Karpas-422 (cell line): ENCODE measurements around the gene GALM. TPM values are rescaled to one million over a fixed set of nuclear protein-coding genes. Genes with fewer than 3 reads are reported as not detected.

Source experiments
- DNase-seq: peaks from one replicate; pipeline ENCODE4 v3.0.0-alpha.2; 2015
- H2AFZ ChIP-seq: fragments of 200-600 bp; sonication (generic); 2 replicates; pipeline ENCODE4 v1.6.1; 2014; ENCODE audit warnings: antibody characterized with exemption, low read length, mixed read lengths
- H3K27ac ChIP-seq: fragments of 200-600 bp; sonication (generic); 2 replicates; pipeline ENCODE4 v1.5.1; 2014; ENCODE audit warnings: mild to moderate bottlenecking, low read length, moderate library complexity
- H3K27me3 ChIP-seq: fragments of 200-600 bp; sonication (generic); 2 replicates; pipeline ENCODE4 v1.6.1; 2014; ENCODE audit warnings: low read length, mixed read lengths
- H3K36me3 ChIP-seq: fragments of 200-600 bp; sonication (generic); 2 replicates; pipeline ENCODE4 v1.6.1; 2014; ENCODE audit warnings: low read length, mixed read lengths; ENCODE audit not compliant: insufficient read depth
- H3K4me1 ChIP-seq: fragments of 200-600 bp; sonication (generic); 2 replicates; pipeline ENCODE4 v1.6.1; 2014; ENCODE audit warnings: mild to moderate bottlenecking, low read length, mixed read lengths
- H3K4me2 ChIP-seq: fragments of 200-600 bp; sonication (generic); 2 replicates; pipeline ENCODE4 v1.6.1; 2014; ENCODE audit warnings: low read length, low read depth, mild to moderate bottlenecking; ENCODE audit not compliant: poor library complexity, severe bottlenecking
- H3K4me3 ChIP-seq: fragments of 200-600 bp; sonication (generic); 2 replicates; pipeline ENCODE4 v1.5.1; 2014; ENCODE audit warnings: mild to moderate bottlenecking, antibody characterized with exemption, low read length, mixed read lengths
- H3K79me2 ChIP-seq: fragments of 200-600 bp; sonication (generic); 2 replicates; pipeline ENCODE4 v1.6.1; 2014; ENCODE audit warnings: mild to moderate bottlenecking, low read length, mixed read lengths
- H3K9ac ChIP-seq: fragments of 200-600 bp; sonication (generic); 2 replicates; pipeline ENCODE4 v1.6.0; 2014; ENCODE audit warnings: low read length
- H3K9me2 ChIP-seq: fragments of 200-600 bp; sonication (generic), shearing (Covaris generic); replicated peaks from 2 replicates; pipeline ENCODE4 v1.6.0; 2014; ENCODE audit warnings: mild to moderate bottlenecking, low read length, moderate library complexity; ENCODE audit not compliant: insufficient read depth
- H3K9me3 ChIP-seq: fragments of 300-700, 200-600 bp; sonication (generic); 2 replicates; pipeline ENCODE4 v1.6.1; 2014; ENCODE audit warnings: low read length, mixed read lengths
- H4K20me1 ChIP-seq: fragments of 200-600 bp; sonication (generic); 2 replicates; pipeline ENCODE4 v1.6.1; 2014; ENCODE audit warnings: mild to moderate bottlenecking, antibody characterized with exemption, low read length, low read depth; ENCODE audit not compliant: insufficient read depth
- total RNA-seq: library from RNA; depleted of rRNA; stranded (reverse); fragments of >200 nt; shearing (Covaris generic); gene quantifications from 2 replicates; pipeline ENCODE4 v1.2.3, GENCODE V29; 2014; ENCODE audit warnings: low replicate concordance

GALM gene
- total RNA-seq, 1 experiment from 2014 or later = 11.9 TPM

DNA sequence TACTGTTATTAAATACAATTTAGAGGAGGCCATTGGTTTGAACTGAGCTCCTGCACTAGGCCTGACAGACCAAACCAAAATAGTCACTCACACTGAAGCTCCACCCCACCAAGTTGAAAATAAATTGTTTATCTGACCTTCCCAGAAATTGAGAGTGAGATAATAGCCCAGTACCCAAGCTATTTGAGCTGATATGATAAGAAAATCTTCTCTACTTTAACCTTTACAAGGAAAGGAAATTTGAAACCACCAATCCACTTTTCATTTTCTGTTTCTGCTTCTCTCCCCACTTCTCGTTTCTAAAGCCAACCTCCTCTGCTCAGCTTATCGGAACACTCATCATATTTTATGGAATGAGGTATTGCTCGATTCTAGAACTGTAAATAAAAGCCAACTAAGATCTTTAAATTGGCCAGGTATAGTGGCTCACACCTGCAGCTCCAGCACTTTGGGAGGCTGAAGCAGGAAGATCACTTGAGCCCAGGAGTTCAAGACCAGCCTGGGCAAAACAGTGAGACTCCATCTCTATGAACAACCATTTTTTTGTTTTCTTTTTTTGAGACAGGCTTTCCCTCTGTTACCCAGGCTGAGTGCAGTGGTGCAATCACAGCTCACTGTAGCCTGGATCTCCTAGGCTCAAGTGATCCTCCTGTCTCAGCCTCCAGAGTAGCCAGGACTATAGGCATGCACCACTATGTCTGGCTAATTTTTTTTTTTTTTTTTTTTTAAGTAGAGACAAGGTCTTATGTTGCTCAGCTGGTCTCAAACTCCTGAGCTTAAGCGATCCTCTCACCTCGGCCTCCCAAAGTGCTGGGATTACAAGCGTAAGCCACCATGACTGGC, 13.3 kb upstream of the GALM start:
- H3K4me1 ChIP-seq = peaks cover 13% of the 10 kb centered on the region
- H4K20me1 ChIP-seq = no peaks in the 10 kb centered on the region
- no peaks in the 10 kb centered on the region for H3K27me3 ChIP-seq
- H3K9ac ChIP-seq = no peak overlapping the region
- no peak overlapping the region for H3K4me3 ChIP-seq
- no peaks in the 10 kb centered on the region for H3K9me3 ChIP-seq
- no peaks in the 10 kb centered on the region for H3K9me2 ChIP-seq
- no peak for DNase-seq
- H2AFZ ChIP-seq = peak overlapping the region; percentile 15; the same call in 1 of the 2 replicates
- no peaks in the 10 kb centered on the region for H3K36me3 ChIP-seq
- H3K27ac ChIP-seq = no peak overlapping the region
- H3K79me2 ChIP-seq = no peaks in the 10 kb centered on the region
- no peak overlapping the region for H3K4me2 ChIP-seq

DNA sequence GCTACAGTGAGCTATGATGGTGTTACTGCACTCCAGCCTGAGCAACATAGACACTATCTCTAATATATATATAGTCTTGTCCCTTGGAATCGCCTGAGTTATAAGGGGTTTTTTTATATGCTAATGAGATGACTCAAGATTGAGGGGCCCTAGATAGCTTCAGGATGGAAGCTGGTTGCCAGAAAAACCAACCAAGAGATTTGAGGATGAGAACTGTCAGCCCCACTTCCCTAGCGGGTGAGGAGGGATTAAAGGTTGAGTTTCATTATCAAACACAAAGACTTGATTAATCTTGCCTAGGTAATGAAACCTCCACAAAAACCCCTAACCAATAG, 12.6 kb upstream of the GALM start:
- no peaks in the 10 kb centered on the region for H4K20me1 ChIP-seq
- no peak overlapping the region for H3K27ac ChIP-seq
- H3K4me1 ChIP-seq = peaks cover 13% of the 10 kb centered on the region
- no peaks in the 10 kb centered on the region for H3K9me3 ChIP-seq
- H2AFZ ChIP-seq = peak overlapping the region; percentile 54; the same call in 1 of the 2 replicates
- no peak overlapping the region for H3K4me3 ChIP-seq
- H3K36me3 ChIP-seq = no peaks in the 10 kb centered on the region
- DNase-seq = no peak
- no peak overlapping the region for H3K9ac ChIP-seq
- no peaks in the 10 kb centered on the region for H3K9me2 ChIP-seq
- H3K79me2 ChIP-seq = no peaks in the 10 kb centered on the region
- H3K27me3 ChIP-seq = no peaks in the 10 kb centered on the region
- no peak overlapping the region for H3K4me2 ChIP-seq

GRCh38 chr2:38653715-38654527, 12.0 kb upstream of the GALM start:
- no peaks in the 10 kb centered on the region for H3K9me2 ChIP-seq
- H3K9me3 ChIP-seq = no peaks in the 10 kb centered on the region
- no peaks in the 10 kb centered on the region for H3K27me3 ChIP-seq
- H3K79me2 ChIP-seq = no peaks in the 10 kb centered on the region
- no peak overlapping the region for H3K4me2 ChIP-seq
- H3K4me1 ChIP-seq = peaks cover 13% of the 10 kb centered on the region
- no peak overlapping the region for H3K4me3 ChIP-seq
- H3K9ac ChIP-seq = no peak overlapping the region
- H3K27ac ChIP-seq = no peak overlapping the region
- DNase-seq = no peak
- H2AFZ ChIP-seq = peak overlapping the region; percentile 54; the same call in 1 of the 2 replicates
- no peaks in the 10 kb centered on the region for H4K20me1 ChIP-seq
- no peaks in the 10 kb centered on the region for H3K36me3 ChIP-seq

DNA sequence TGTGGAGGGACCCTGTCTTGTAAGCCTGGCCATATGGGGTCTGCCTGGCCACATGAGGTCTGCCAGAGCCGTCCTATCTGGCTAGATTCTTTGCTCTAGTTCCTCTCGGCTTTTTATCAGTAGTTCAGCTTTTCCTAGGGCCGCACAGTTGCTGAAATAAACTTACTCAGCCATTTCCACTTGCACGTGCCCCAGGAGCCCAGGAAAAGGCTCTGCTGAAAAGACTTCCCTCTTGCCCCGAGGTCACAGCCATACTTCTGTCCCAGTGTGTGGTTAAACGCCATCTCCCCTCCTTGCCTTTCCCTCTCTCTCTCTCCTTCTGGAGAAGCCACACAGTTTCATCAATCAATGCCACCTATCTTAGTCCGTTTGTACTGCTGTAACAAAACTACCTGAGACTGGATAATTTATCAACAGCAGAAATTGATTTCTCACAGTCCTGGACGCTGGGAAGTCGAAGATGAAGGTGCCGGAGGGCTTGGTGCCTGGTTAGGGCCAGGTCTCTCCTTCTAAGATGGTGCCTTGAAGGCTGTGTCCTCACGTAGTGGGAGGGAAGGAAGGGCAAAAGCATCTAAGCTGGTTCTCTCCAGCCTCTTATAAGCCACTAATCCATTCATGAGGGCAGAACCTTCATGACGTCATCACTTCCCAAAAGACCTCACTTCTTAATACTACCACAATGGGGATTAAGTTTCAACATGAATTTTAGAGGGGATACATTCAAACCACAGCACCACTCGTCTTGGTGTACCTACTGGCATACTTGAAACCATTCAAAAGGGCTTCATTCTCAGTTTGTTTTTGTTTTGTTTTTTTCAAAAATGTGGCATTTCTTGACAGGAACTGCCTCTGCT, 11.2 kb upstream of the GALM start:
- H3K4me2 ChIP-seq = no peak overlapping the region
- H3K4me1 ChIP-seq = peaks cover 13% of the 10 kb centered on the region
- H3K36me3 ChIP-seq = no peaks in the 10 kb centered on the region
- no peak for DNase-seq
- no peak overlapping the region for H3K27ac ChIP-seq
- no peak overlapping the region for H2AFZ ChIP-seq
- H3K4me3 ChIP-seq = no peak overlapping the region
- no peaks in the 10 kb centered on the region for H4K20me1 ChIP-seq
- no peak overlapping the region for H3K9ac ChIP-seq
- H3K27me3 ChIP-seq = no peaks in the 10 kb centered on the region
- no peaks in the 10 kb centered on the region for H3K9me2 ChIP-seq
- no peaks in the 10 kb centered on the region for H3K9me3 ChIP-seq
- H3K79me2 ChIP-seq = no peaks in the 10 kb centered on the region

DNA sequence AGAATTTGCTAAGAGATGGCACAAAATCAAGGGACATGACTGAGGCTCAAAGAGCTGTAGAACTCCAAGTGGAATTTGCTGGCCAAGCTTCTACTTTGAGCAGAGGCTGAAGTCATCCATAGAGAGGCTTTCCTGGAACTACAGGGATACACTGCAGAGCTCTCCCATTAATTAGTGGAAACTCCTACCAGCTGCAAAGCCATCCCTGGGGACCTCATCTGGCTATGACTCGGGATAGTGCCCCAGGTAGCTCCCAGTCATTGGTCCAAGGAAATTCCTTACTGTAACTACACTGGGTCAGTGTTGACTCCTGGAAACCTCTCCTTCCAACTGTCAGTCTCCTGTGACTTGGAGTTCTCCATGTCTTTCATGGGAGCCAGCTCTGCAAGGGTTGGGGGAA, 10.5 kb upstream of the GALM start:
- H3K27me3 ChIP-seq = no peaks in the 10 kb centered on the region
- no peaks in the 10 kb centered on the region for H3K9me2 ChIP-seq
- no peaks in the 10 kb centered on the region for H3K36me3 ChIP-seq
- H3K4me1 ChIP-seq = peaks cover 13% of the 10 kb centered on the region
- no peak overlapping the region for H3K9ac ChIP-seq
- H3K4me3 ChIP-seq = no peak overlapping the region
- H3K4me2 ChIP-seq = no peak overlapping the region
- H4K20me1 ChIP-seq = no peaks in the 10 kb centered on the region
- no peaks in the 10 kb centered on the region for H3K9me3 ChIP-seq
- H3K27ac ChIP-seq = no peak overlapping the region
- no peaks in the 10 kb centered on the region for H3K79me2 ChIP-seq
- H2AFZ ChIP-seq = no peak overlapping the region
- no peak for DNase-seq

DNA sequence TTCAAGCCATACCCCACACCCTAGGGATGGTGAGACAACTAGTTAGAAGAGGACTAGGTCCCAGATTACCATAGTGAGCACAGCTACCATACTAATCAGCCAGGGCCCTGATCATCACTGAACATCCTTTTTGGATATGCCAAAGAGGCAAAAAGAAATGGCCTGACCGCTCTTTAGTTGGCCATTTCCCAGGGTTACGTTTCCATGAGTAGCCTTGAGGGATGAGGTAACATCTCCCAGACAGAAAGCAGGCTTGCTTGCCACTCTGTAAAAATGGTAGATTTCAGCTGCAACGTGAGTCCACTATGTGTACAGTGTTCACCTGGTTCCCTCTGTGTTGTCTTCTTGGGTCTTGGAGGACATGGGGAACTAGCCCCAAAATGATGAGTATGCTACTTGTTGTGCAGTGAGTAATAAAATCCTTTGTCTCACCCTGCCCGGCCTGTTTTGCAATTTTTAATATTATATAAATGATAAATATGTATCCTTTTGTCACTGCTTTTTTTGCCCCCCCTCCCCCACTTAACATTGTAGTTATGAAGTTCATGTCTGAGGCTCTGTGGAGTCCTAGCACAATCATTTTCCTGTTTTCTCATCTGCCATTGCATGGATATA, 8.9 kb upstream of the GALM start:
- Histone ChIP-seq H2AFZ (no peak overlapping the region), H3K36me3 (no peaks in the 10 kb centered on the region), H3K27me3 (no peaks in the 10 kb centered on the region), H3K9me3 (no peaks in the 10 kb centered on the region), H3K9ac (no peak overlapping the region), H3K4me1 (peaks cover 13% of the 10 kb centered on the region), H4K20me1 (no peaks in the 10 kb centered on the region), H3K27ac (no peak overlapping the region), H3K79me2 (no peaks in the 10 kb centered on the region), H3K9me2 (no peaks in the 10 kb centered on the region), H3K4me2 (no peak overlapping the region), H3K4me3 (no peak overlapping the region)
- DNase-seq = no peak

DNA sequence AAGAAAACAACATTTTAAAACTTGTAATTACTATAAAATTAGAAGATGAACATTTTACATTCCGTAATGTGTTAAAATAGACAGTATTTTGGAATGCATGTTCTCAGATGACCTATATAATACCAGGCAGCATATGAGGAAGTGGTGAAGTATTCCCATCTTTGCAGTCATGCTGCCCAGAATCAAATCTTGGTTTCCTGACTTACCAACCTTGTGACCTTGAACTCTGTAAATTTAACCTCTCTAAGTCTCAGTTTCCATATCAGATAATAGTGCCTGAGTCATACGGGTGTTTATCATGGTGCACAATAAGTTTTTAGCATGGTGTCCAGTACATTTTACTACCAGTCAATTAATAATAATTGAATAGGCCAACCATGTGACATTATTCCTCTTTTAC, 7.3 kb upstream of the GALM start:
- H3K9ac ChIP-seq = no peak overlapping the region

More for the DNA sequence above, 7.3 kb upstream of the GALM start:
- Histone ChIP-seq H3K27me3 (no peaks in the 10 kb centered on the region), H3K27ac (no peak overlapping the region), H3K9me3 (no peaks in the 10 kb centered on the region), H3K79me2 (no peaks in the 10 kb centered on the region), H3K36me3 (no peaks in the 10 kb centered on the region), H3K4me2 (no peak overlapping the region), H4K20me1 (no peaks in the 10 kb centered on the region), H3K4me3 (no peak overlapping the region), H3K9me2 (no peaks in the 10 kb centered on the region), H3K4me1 (peaks cover 3% of the 10 kb centered on the region), H2AFZ (no peak overlapping the region)
- DNase-seq = no peak
